ENCODE data around the gene DPYSL5.

Gene DPYSL5

GRCh38 chr2:26848336-26849055, 564 bp downstream of the DPYSL5 start:
- TF ChIP-seq POLR2A (IDR thresholded peaks at IDR 0.05; ENCODE audit: low read depth, low read length) (no peak), TAF1 (IDR thresholded peaks at IDR 0.05; ENCODE audit: borderline replicate concordance, low read depth, low read length) (no peak), POLR2AphosphoS5 (IDR thresholded peaks at IDR 0.05; ENCODE audit: low read depth, low read length) (no peak)
- DNase-seq (ENCODE audit: insufficient read length) (peak; percentile 48), FAIRE-seq (no peak)

GRCh38 chr2:26849056-26849999, 1.4 kb downstream of the DPYSL5 start:
- DNase-seq (ENCODE audit: insufficient read length) (no peak), FAIRE-seq (no peak)
- TF ChIP-seq POLR2AphosphoS5 (IDR thresholded peaks at IDR 0.05; ENCODE audit: low read depth, low read length) (no peak), POLR2A (IDR thresholded peaks at IDR 0.05; ENCODE audit: low read depth, low read length) (no peak), TAF1 (IDR thresholded peaks at IDR 0.05; ENCODE audit: borderline replicate concordance, low read depth, low read length) (no peak)

GRCh38 chr2:26850000-26850431, 2.1 kb downstream of the DPYSL5 start:
- DNase-seq (ENCODE audit: insufficient read length) = no peak
- no peak for TF ChIP-seq TAF1 (IDR thresholded peaks at IDR 0.05; ENCODE audit: borderline replicate concordance, low read depth, low read length)
- TF ChIP-seq POLR2A (IDR thresholded peaks at IDR 0.05; ENCODE audit: low read depth, low read length) = no peak
- no peak for TF ChIP-seq POLR2AphosphoS5 (IDR thresholded peaks at IDR 0.05; ENCODE audit: low read depth, low read length)
- no peak for FAIRE-seq

DNA sequence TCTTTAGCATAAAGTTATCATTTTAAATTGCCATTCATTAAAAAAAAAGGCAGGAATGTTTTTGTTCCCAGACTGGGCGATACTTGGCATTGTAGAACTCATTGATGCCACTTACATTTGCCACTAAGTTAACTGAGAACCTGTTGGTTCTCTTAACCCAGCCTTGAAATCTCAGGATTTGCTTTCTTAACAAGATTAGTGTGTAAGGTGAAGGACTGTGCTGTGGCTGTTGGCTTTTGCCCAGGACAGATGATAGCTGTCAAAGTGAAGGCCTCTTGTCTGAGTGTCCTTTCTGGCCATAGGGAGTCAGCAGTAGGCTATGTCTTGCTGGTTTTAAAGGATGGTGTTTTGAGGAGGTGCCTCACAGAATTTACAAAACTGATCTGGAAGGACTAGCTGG, 2.6 kb downstream of the DPYSL5 start:
- FAIRE-seq (no peak), DNase-seq (ENCODE audit: insufficient read length) (no peak)
- TF ChIP-seq TAF1 (IDR thresholded peaks at IDR 0.05; ENCODE audit: borderline replicate concordance, low read depth, low read length) (no peak), POLR2AphosphoS5 (IDR thresholded peaks at IDR 0.05; ENCODE audit: low read depth, low read length) (no peak), POLR2A (IDR thresholded peaks at IDR 0.05; ENCODE audit: low read depth, low read length) (no peak)

DNA sequence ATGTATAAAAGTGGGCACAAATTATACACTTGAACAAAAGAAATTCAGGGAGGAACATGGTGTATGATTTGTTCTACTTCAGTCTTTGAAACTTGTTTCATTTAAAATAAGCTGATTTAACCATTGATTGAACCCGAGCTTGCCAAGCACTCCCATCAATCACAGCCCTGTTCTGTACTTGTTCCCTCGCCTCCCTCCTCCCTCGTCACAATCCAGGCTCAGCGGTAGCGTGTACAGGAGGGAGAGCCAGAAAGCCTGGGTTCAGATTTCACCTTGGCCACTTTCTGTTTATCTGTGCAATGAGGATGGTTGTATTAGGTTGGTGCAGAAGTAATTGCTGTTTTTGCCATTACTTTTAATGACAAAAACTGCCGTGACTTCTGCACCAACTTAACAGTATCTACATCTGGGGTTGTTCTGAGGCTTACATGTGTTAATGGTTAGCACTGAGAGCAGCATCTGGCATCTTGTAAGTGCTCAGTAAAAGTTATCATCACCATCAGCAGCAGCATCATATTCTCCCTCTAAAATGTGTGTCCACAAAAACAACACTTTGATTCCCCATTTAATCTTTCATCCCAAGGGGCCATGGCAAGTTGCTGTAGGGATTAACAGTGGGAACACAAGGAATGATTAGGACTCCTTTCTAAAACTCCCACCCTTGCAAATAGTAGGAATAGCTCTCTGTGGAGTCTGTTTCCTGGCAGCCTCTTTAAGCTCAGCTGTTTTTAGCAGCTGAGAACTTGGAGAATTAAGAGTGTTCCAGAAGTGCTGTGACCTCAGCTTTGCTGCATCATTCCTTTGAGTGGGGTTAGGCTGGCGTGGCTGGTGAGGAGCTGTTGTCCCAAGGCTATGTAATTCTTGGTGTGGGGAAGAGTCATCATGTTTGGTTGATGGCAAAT, 4.7 kb downstream of the DPYSL5 start:
- no peak for FAIRE-seq
- TF ChIP-seq TAF1 (IDR thresholded peaks at IDR 0.05; ENCODE audit: borderline replicate concordance, low read depth, low read length) (no peak), POLR2AphosphoS5 (IDR thresholded peaks at IDR 0.05; ENCODE audit: low read depth, low read length) (no peak), POLR2A (IDR thresholded peaks at IDR 0.05; ENCODE audit: low read depth, low read length) (no peak)
- no peak for DNase-seq (ENCODE audit: insufficient read length)

DNA sequence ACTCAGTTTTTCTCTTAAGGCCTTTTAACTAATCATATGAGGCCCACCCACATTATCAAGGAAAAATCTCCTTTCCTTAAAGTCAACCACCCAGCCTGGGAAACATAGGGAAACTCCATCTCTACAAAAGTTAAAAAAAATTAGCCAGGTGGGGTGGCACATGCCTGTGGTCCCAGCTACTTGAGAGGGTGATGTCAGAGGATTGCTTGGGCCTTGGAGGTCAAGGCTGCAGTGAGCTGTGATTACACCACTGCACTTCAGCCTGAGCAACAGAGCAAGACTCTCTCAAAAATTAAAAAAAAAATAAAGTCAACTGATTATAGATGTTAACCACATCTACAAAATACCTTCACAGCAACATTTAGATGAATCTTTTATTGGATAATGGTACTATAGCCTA, 5.8 kb downstream of the DPYSL5 start:
- no peak for FAIRE-seq

GRCh38 chr2:26854283-26854827, 6.4 kb downstream of the DPYSL5 start:
- FAIRE-seq (no peak), DNase-seq (ENCODE audit: insufficient read length) (no peak)
- TF ChIP-seq POLR2A (IDR thresholded peaks at IDR 0.05; ENCODE audit: low read depth, low read length) = no peak
- no peak for TF ChIP-seq TAF1 (IDR thresholded peaks at IDR 0.05; ENCODE audit: borderline replicate concordance, low read depth, low read length)
- no peak for TF ChIP-seq POLR2AphosphoS5 (IDR thresholded peaks at IDR 0.05; ENCODE audit: low read depth, low read length)

More for the DNA sequence above, 5.8 kb downstream of the DPYSL5 start:
- TF ChIP-seq POLR2AphosphoS5 (IDR thresholded peaks at IDR 0.05; ENCODE audit: low read depth, low read length) (no peak), POLR2A (IDR thresholded peaks at IDR 0.05; ENCODE audit: low read depth, low read length) (no peak)
- no peak for DNase-seq (ENCODE audit: insufficient read length)

- DNase-seq (ENCODE audit: insufficient read length) (no peak), FAIRE-seq (no peak)
- TF ChIP-seq POLR2A (IDR thresholded peaks at IDR 0.05; ENCODE audit: low read depth, low read length) (no peak), TAF1 (IDR thresholded peaks at IDR 0.05; ENCODE audit: borderline replicate concordance, low read depth, low read length) (no peak), POLR2AphosphoS5 (IDR thresholded peaks at IDR 0.05; ENCODE audit: low read depth, low read length) (no peak)
Observed at GRCh38 chr2:26855466-26855865, 7.5 kb downstream of the DPYSL5 start.

DNA sequence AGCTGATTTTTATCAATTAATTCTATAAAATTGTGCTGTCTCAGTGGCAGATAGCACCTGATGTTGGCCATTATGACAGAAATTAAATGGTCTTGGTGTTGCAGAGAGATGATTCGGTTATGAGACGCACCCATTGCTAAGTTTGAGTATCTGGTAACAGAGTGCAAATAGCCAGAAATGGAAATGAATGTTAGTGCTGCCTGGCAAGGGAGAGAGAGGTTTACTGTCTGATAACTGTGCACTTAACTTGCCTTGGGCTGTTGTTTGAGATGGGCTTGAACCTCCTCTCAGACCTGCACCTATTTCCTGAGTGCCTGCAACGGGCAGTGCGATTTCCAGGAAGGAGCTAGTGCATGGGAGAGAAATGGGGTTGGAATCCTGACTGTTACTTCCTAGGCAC, 11.7 kb downstream of the DPYSL5 start:
- FAIRE-seq (no peak), DNase-seq (ENCODE audit: insufficient read length) (no peak)
- no peak for TF ChIP-seq POLR2A (IDR thresholded peaks at IDR 0.05; ENCODE audit: low read depth, low read length)
- TF ChIP-seq TAF1 (IDR thresholded peaks at IDR 0.05; ENCODE audit: borderline replicate concordance, low read depth, low read length) = no peak
- TF ChIP-seq POLR2AphosphoS5 (IDR thresholded peaks at IDR 0.05; ENCODE audit: low read depth, low read length) = no peak

DNA sequence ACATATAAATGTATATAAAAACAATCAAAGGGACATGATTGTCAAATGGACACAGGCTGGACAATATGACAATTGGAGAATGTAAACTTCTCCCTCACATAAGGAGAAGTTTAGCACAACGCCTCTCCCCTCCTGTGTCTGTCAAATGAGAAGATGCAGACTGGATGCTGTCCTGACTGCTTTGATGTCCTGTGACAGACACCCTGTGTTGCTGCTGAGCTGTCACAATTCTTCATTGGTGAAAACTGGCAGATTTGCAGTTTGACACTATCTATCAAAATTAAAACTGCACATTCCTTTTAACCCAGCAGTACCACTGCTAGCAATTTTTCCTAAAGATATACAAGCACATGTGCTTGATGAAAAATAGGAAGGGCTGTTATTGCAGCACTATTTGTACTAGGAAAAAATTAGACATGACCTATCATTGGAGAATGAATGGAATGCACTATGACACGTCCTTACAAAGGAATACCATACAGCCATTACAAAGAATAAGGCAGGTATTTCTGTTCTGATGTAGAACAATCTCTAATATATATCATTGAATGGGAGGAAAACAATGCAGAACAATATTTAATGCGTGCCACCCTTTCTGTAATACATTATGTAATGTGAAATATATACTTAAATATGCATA, 12.4 kb downstream of the DPYSL5 start:
- FAIRE-seq (no peak), DNase-seq (ENCODE audit: insufficient read length) (no peak)
- TF ChIP-seq POLR2A (IDR thresholded peaks at IDR 0.05; ENCODE audit: low read depth, low read length) (no peak), POLR2AphosphoS5 (IDR thresholded peaks at IDR 0.05; ENCODE audit: low read depth, low read length) (no peak), TAF1 (IDR thresholded peaks at IDR 0.05; ENCODE audit: borderline replicate concordance, low read depth, low read length) (no peak)
